DND-41 (cell line): Measurements from ENCODE around the gene LAMA4.

Experiments
- ATAC-seq: fragments of 200-7000 bp; cut with Tn5 transposase; 3 replicates; pipeline ENCODE4 v1.9.1; 2021; ENCODE audit warnings: low read depth; ENCODE audit not compliant: insufficient read depth
- DNase-seq: peaks from one replicate; pipeline ENCODE4 v3.0.0-alpha.2; 2020
- H2AFZ ChIP-seq: 2 replicates; pipeline ENCODE4 v1.6.0; 2012; ENCODE audit warnings: low read depth, low read length
- H3K27ac ChIP-seq: 2 replicates; pipeline ENCODE4 v1.5.1; 2012; ENCODE audit warnings: low read length, inconsistent platforms
- H3K27me3 ChIP-seq: fragments of 200-600 bp; sonication (generic); 2 replicates; pipeline ENCODE4 v1.6.0; 2012; ENCODE audit warnings: low read length, mild to moderate bottlenecking, inconsistent platforms; ENCODE audit not compliant: insufficient read depth, poor library complexity
- H3K36me3 ChIP-seq: 2 replicates; pipeline ENCODE4 v1.5.1; 2012; ENCODE audit warnings: low read length, inconsistent platforms; ENCODE audit not compliant: insufficient read depth
- H3K4me1 ChIP-seq: 2 replicates; pipeline ENCODE4 v1.5.1; 2012; ENCODE audit warnings: mild to moderate bottlenecking, low read length; ENCODE audit not compliant: insufficient read depth
- H3K4me2 ChIP-seq: 2 replicates; pipeline ENCODE4 v1.6.0; 2012; ENCODE audit warnings: mild to moderate bottlenecking, moderate library complexity, low read length, inconsistent platforms; ENCODE audit not compliant: insufficient read depth
- H3K4me3 ChIP-seq, 2 experiments: fragments of 200-600 bp in 1 of 2; shearing (Covaris generic) in 1 of 2; 2 replicates each; pipeline ENCODE4 v1.5.1; 2012 to 2016; ENCODE audit warnings: inconsistent platforms in 2 of 2, low read length in 2 of 2, mild to moderate bottlenecking in 2 of 2, low read depth in 1 of 2, moderate library complexity in 1 of 2
- H3K79me2 ChIP-seq: 2 replicates; pipeline ENCODE4 v1.6.0; 2012; ENCODE audit warnings: low read length, inconsistent platforms; ENCODE audit not compliant: insufficient read depth
- H3K9ac ChIP-seq: 2 replicates; pipeline ENCODE4 v1.6.0; 2012; ENCODE audit warnings: low read depth, mild to moderate bottlenecking, inconsistent platforms, low read length, moderate library complexity
- H3K9me3 ChIP-seq: 2 replicates; pipeline ENCODE4 v1.5.1; 2012; ENCODE audit warnings: low read length, moderate library complexity, mild to moderate bottlenecking, inconsistent platforms; ENCODE audit not compliant: insufficient read depth, severe bottlenecking
- H4K20me1 ChIP-seq: 2 replicates; pipeline ENCODE4 v1.6.0; 2012; ENCODE audit warnings: low read length; ENCODE audit not compliant: insufficient read depth
- CTCF ChIP-seq: IDR thresholded peaks from 2 replicates; pipeline ENCODE4 v1.5.1; 2012; ENCODE audit warnings: borderline replicate concordance, low read length, moderate library complexity, mild to moderate bottlenecking; ENCODE audit not compliant: poor library complexity, severe bottlenecking; ENCODE audit errors: extremely low read depth
- EZH2 ChIP-seq: IDR thresholded peaks from 3 replicates; pipeline ENCODE4 v1.6.1; 2012; ENCODE audit warnings: borderline replicate concordance, low read depth, mild to moderate bottlenecking, moderate library complexity, low read length, inconsistent platforms; ENCODE audit not compliant: severe bottlenecking

The LAMA4 gene

DNA sequence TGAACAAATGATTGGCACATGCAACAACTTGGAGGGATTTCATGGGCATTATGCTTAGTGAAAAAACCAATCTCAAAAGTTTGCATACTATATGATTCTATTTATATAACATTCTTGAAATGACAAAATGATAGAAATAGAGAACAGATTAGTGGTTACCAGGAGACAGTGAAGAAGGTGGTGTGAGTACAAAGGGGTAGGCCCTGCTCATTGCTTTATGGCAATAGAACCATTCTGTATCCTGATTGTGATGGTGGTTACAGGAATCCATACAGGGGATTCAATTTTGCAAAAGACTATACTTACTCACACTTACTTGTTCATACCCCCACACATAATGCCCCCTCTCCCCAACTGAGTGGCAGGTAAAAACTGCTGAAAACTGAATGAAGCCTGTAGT is 30.2 kb upstream of the LAMA4 start:
- no peaks in the 10 kb centered on the region for H3K4me1 ChIP-seq
- DNase-seq, result no peak
- H3K9ac ChIP-seq, result no peak overlapping the region
- no peak overlapping the region for H3K4me2 ChIP-seq
- no peak overlapping the region for H2AFZ ChIP-seq
- no peaks in the 10 kb centered on the region for H3K9me3 ChIP-seq
- no peak for ATAC-seq
- H3K4me3 ChIP-seq, result no peak overlapping the region
- H3K27ac ChIP-seq, result no peak overlapping the region
- peaks cover 6% of the 10 kb centered on the region for H3K27me3 ChIP-seq
- TF ChIP-seq EZH2 (no peak), CTCF (no peak)
- H4K20me1 ChIP-seq, result no peaks in the 10 kb centered on the region
- no peaks in the 10 kb centered on the region for H3K36me3 ChIP-seq
- no peaks in the 10 kb centered on the region for H3K79me2 ChIP-seq

- Histone ChIP-seq H3K36me3 (no peaks in the 10 kb centered on the region), H3K27ac (no peak overlapping the region), H3K27me3 (peaks cover 10% of the 10 kb centered on the region), H3K4me1 (no peaks in the 10 kb centered on the region), H3K4me2 (no peak overlapping the region), H3K9ac (no peak overlapping the region), H4K20me1 (no peaks in the 10 kb centered on the region), H3K9me3 (no peaks in the 10 kb centered on the region), H3K79me2 (no peaks in the 10 kb centered on the region), H3K4me3 (no peak overlapping the region), H2AFZ (no peak overlapping the region)
- DNase-seq (no peak), ATAC-seq (no peak)
- TF ChIP-seq CTCF (no peak), EZH2 (no peak)
Measured at GRCh38 chr6:112283621-112284020, 29.3 kb upstream of the LAMA4 start.

- ATAC-seq (no peak), DNase-seq (no peak)
- no peaks in the 10 kb centered on the region for H4K20me1 ChIP-seq
- H3K9me3 ChIP-seq, result no peaks in the 10 kb centered on the region
- H3K27ac ChIP-seq, result no peak overlapping the region
- no peak overlapping the region for H3K4me2 ChIP-seq
- H3K4me3 ChIP-seq, result no peak overlapping the region
- H3K36me3 ChIP-seq, result no peaks in the 10 kb centered on the region
- no peak overlapping the region for H3K9ac ChIP-seq
- H3K79me2 ChIP-seq, result no peaks in the 10 kb centered on the region
- peaks cover 11% of the 10 kb centered on the region for H3K27me3 ChIP-seq
- TF ChIP-seq EZH2, result no peak
- TF ChIP-seq CTCF, result no peak
- no peak overlapping the region for H2AFZ ChIP-seq
- H3K4me1 ChIP-seq, result no peaks in the 10 kb centered on the region
Measured at GRCh38 chr6:112281821-112282615, 27.7 kb upstream of the LAMA4 start.
